Measurements from ENCODE around the gene ZMYND19.

Gene ZMYND19

DNA sequence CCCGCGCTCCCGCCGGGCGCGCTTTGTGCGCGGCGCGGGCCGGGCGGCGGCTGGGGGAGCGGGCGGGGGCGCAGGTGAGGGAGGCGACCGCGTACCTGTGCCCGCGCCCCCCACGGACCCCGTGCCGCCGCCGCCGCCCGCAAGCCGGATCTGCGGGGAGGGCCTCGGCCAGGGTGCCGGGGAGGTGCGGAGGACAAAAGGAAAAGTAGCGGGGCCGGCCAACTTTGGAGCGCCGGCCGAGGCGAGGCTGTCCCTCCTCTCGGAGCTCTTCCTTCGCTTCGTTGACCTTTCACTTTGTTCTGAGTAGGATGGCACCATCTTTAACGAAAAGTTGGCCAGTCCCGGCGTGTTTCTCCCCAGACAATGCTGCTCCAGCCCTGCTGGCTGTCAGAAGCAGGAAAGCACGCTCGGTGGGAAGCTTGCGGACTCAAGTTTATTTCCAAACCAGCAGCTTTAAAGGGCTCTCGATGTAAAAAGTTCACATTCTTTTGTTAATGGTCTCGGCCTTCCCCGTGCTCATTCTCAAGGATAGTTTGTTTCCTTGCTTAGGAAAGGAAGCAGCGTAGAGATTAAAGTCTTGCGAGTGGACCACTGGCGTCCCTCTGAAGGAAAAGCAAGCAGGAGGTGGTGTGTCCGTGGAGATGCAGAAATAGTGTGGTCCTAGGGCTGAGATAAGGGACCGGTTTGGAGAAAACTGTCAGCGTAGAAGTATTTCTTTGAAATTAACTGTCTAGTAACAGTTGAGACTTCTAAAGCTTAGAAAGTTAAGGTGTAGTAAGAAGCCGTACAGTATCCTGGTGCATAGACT is 29.1 kb upstream of the ZMYND19 start:
- TF ChIP-seq GATA3 (IDR thresholded peaks at IDR 0.05; ENCODE audit: low read depth, low read length) = no peak
- no peak for TF ChIP-seq GATA2 (IDR thresholded peaks at IDR 0.05; ENCODE audit: low read depth, low read length)

DNA sequence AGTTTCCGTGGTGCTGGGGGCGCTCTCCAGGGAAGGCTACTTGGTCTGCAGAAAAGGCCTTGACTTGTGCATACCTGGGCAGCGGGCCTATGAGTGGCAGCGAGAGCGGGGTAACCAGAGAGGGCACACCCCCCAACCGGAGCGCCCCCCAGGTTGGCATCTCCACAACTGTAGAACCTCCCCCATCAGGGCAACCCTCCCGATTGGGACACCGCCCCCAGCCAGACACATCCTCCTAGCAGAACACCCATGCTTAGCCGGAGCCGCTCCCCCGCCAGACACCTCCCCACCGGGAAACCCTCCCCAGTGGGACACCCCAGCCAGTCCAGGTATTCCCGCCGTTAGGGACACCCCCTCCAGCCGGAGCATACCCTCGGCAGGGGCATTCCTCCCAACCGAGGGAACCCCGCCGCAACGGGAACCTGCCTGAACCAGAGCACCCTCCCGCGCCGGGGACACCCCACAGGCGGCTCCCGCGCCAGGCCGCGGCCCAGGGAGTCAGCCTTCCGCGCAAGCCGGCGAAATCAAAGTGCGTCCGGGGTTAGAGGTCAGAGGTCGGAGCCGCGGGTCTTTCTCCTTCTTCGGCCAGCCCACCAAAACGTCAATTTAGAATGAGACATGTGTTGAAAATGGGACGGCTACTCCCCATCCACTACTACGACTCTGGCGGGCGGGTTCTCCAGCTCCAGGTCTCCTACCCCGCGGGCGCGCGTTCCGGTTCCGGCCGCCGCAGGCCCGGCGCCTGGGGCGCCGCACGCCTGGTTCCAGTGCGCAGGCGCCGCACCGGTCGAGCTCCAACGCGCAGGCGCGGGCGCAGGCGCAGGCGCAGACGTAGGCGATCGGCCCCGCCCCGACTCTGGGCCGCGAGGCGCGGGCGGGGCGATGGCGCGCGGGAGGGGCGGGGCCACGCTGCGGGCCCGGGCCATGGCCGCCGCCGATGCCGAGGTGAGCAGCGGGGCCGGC is 28.1 kb upstream of the ZMYND19 start, which contains the start of gene EHMT1:
Gene EHMT1, plus strand, starts transcription at position 901 of the 963 bp plus-strand sequence. Its CDS starts 24 bp downstream, at position 925.
- TF ChIP-seq GATA3 (IDR thresholded peaks at IDR 0.05; ENCODE audit: low read depth, low read length) = no peak
- TF ChIP-seq GATA2 (IDR thresholded peaks at IDR 0.05; ENCODE audit: low read depth, low read length) = no peak; the same call in 1 of the 2 replicates

DNA sequence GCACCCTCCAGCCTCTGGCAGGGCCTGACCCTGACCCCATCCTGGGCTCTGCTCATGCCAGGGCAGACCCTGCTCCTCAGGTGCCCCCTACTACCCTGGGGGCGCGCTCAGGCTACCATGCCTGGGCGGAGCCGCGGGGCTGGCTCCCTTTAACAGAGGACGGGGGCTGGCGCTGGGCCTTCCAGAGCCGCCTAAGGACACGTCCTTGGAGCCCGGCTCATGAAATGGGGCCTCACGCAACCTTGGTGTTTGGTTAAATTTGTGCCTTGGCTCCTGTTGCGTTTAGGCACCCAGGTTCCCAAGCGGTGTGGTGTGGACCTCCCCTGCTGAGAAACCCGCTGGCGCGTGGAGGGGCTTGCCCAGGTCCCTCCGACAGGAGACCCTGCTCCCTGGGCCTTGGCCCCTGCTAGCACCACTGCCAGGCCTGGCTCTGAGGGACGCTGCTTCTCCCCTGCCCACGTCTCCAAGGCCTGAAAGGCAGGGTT is 25.1 kb upstream of the ZMYND19 start:
- TF ChIP-seq GATA2 (IDR thresholded peaks at IDR 0.05; ENCODE audit: low read depth, low read length) = no peak
- no peak for TF ChIP-seq GATA3 (IDR thresholded peaks at IDR 0.05; ENCODE audit: low read depth, low read length)

DNA sequence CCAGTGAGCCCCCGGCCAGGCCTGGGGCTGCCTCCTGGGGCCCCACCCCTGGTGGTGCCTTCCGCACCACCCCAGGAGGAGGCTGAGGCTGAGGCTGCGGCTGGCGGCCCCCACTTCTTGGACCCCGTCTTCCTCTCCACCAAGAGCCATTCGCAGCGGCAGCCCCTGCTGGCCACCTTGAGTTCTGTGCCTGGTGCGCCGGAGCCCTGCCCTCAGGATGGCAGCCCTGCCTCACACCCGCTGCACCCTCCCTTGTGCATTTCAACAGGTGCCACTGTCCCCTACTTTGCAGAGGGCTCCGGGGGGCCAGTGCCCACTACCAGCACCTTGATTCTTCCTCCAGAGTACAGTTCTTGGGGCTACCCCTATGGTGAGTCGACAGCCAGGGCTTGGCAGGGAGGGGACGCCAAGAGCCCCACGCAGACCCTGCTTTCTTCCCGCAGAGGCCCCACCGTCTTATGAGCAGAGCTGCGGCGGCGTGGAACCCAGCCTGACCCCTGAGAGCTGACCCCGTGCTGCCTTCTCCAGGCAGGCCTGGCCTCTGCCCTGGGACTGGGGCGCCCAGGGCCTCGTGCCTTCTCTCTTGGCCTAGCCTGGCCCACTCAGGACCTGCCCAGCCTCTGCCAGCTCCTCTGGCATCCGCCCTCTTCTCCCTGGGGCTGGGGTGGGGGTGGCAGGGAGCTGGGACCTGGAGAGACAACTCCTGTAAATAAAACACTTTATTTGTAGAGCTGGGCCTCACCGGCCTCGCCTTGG is 24.5 kb upstream of the ZMYND19 start:
- TF ChIP-seq GATA3 (IDR thresholded peaks at IDR 0.05; ENCODE audit: low read depth, low read length) (no peak), GATA2 (IDR thresholded peaks at IDR 0.05; ENCODE audit: low read depth, low read length) (no peak)

DNA sequence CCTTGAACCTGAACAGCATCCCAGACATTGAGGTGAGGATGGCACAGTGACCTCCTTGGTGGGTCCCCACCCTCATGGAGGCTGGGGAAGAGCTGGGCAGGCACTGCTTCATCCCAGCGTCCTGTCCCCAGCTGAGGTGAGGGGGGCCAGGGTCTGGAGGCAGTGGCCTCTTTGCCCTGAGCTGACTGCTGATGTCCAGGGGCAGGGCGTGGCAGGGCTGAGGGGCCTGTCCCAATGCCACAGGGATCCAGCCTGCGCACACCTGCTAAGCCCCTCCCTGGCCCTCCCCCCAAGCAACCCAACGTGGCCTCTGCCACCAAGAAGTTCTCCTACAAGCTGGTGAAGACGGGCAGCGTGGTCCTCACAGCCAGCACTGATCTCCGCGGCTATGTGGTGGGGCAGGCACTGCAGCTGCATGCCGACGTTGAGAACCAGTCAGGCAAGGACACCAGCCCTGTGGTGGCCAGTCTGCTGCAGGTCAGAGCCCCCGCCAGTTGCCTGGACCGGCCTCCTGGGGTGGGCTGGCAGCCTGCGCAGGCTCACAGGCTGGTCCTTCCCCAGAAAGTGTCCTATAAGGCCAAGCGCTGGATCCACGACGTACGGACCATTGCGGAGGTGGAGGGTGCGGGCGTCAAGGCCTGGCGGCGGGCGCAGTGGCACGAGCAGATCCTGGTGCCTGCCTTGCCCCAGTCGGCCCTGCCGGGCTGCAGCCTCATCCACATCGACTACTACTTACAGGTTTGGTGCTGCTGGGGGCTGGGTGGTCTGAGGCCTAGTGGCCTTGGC is 23.6 kb upstream of the ZMYND19 start:
- TF ChIP-seq GATA3 (IDR thresholded peaks at IDR 0.05; ENCODE audit: low read depth, low read length) = no peak
- no peak for TF ChIP-seq GATA2 (IDR thresholded peaks at IDR 0.05; ENCODE audit: low read depth, low read length)

DNA sequence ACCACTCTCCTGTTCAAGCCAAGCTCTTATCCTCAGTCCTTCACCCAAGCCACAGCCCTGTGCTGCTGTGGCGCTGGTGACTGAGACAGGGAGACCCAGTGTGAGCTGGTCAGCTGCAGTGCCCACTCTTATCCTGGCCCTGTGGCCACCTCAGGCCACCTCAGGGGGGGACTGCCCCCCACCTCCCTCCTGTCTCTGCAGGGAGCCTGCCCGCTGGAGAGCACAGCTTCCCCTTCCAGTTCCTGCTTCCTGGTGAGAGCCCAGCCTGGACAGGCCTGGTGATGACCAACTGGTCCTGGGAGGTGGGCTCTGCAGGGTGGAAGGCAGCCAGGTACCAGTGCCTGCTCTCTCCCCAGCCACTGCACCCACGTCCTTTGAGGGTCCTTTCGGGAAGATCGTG is 22.9 kb upstream of the ZMYND19 start:
- TF ChIP-seq GATA3 (IDR thresholded peaks at IDR 0.05; ENCODE audit: low read depth, low read length) (no peak), GATA2 (IDR thresholded peaks at IDR 0.05; ENCODE audit: low read depth, low read length) (no peak)

DNA sequence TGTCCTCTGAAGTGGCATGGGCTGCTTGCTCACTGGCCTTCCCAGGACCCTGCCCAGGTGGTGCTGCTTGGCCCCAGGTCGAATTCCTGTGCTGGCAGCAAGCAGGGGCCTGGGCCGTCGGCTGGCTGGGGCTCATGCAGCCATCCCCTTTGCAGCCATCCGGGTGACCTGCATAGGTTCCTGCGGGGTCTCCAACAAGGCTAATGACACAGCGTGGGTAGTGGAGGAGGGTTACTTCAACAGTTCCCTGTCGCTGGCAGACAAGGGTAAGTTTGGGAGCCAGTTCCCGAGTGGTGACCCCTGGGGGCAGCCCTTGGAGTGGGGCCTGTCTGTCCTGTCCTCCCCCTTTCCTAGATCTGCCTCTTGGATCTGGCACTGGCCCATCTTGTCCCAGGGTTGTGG is 22.4 kb upstream of the ZMYND19 start:
- TF ChIP-seq GATA3 (IDR thresholded peaks at IDR 0.05; ENCODE audit: low read depth, low read length) (no peak), GATA2 (IDR thresholded peaks at IDR 0.05; ENCODE audit: low read depth, low read length) (no peak)

DNA sequence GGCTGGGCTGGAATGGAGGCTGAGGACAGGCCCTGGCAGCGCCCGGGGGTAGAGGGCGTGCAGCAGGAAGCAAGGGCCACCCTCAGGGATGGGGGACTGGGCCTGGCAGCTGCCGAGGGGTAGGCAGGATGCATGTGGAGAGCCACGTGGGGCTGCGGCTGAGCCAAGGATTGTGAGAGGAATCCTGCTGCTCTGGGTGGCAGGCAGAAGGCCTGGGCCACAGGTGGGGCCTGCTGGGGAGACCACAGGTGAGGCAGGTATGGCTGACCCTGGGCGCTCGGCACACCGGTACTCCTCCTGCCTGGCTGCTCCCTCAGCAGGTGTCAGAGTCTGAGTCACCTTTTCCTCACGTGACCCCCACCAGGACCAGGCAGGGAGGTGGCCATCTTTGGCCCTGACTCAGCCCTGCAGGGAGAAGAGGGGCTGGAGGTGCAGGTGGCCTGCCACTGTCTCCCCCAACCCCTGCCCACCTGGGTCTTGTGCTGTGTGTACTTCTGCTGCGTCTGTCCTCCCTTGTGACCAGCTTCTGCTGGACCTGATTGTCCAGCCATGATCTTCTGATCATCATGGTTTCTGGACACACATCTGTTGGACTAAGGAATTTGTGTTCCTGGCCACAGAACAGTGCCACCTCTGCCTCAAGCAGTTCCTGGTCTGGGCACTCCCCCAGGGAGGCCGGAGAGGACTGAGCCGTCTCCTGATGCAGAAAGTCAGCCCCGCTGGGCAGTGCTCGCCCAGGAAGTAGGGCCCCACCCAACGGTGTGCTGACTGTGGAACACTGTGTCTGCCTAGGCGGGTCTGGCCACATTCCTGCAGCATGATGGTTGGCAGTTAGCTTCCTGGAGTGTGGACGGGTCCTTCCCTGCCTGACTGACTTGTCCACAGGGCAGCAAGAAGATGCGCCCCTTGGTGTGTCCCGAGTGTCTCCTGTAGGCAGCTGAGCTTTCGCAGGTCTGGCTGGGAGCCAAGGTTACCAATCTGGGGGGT is 21.6 kb upstream of the ZMYND19 start:
- TF ChIP-seq GATA2 (IDR thresholded peaks at IDR 0.05; ENCODE audit: low read depth, low read length) = no peak
- no peak for TF ChIP-seq GATA3 (IDR thresholded peaks at IDR 0.05; ENCODE audit: low read depth, low read length)

DNA sequence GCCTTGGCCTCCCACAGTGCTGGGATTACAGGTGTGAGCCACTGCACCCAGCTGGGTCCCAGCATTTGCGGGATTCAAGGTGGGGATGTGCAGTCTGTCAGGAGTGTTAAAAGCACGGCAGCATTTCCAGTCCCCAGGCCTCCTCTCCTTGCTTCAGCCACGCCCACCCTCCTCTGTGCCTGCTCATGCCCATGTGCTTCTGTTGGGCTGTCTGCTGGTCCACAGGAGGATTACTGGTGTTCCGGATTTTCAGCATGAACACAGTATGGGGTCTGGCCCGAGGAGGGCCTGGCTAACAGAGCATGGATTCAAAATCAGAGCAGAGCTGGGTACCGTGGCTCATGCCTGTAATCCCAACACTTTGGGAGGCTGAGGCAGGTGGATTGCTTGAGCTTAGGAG is 20.6 kb upstream of the ZMYND19 start:
- TF ChIP-seq GATA2 (IDR thresholded peaks at IDR 0.05; ENCODE audit: low read depth, low read length) = no peak
- TF ChIP-seq GATA3 (IDR thresholded peaks at IDR 0.05; ENCODE audit: low read depth, low read length) = no peak

DNA sequence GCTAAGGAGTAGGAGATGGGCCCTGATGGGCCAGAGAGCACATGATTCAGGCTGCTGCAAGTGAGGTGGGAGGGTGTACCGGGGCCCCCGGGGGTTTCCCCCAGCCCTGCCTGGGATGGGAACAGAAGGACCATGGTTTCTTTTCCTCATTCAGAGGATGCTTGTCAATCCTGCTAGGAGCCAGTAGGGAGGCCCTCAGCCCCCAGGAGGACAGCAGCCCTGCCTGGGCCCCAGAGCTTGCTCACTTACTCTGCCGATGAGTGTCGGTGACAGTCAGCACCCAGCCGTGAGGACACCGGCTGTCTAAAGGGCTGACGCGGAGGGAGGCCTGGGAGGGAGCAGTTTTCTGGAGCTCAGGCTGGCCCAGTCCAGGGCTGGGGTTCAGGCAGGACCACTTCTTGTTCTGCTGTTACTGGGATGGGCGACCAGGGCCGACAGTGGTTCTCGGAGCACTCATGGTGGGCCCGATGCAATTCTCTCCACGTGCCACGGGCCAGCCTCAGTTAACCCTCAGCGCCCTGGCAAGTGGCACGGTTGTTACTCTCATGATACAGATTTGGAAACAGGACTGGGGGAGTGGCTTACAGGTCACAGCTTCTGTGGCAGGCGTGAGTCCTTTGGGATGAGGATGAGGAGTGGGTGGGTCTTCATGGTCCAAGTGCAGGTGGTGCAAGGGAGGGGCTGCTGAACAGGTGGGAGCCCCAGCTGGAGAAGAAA is 17.0 kb upstream of the ZMYND19 start:
- no peak for TF ChIP-seq GATA2 (IDR thresholded peaks at IDR 0.05; ENCODE audit: low read depth, low read length)
- TF ChIP-seq GATA3 (IDR thresholded peaks at IDR 0.05; ENCODE audit: low read depth, low read length) = no peak

DNA sequence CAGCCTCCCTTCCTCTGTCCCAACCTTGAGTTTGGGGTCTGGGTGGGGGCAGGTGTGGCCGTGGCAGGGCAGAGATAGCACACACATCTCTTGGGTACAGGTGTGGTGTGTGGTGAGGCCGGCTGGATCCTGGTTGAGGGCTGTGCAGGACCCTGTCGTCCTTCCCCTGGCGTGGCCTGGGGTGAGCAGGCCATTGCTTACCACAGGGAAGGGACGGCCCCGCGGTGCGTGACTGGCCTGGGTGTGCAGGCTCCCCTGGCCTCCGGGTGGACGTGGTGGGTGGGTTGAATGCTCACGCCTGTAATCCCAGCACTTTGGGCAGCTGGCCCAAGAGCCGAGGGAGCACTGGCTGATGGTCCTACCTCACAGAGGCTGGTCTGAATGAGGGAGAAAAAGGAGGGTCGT is 16.4 kb upstream of the ZMYND19 start:
- TF ChIP-seq GATA3 (IDR thresholded peaks at IDR 0.05; ENCODE audit: low read depth, low read length) = no peak
- no peak for TF ChIP-seq GATA2 (IDR thresholded peaks at IDR 0.05; ENCODE audit: low read depth, low read length)

Measured in SH-SY5Y (cell line).